SJCRH30 (cell line): ENCODE measurements around the gene GAS7. TPM values are rescaled to one million over a fixed set of nuclear protein-coding genes. Genes with fewer than 3 reads are reported as not detected.

Experiments
- DNase-seq, 2 experiments: peaks; one replicate each; pipeline ENCODE4 v3.0.0-alpha.2; 2015 to 2020
- H3K27ac ChIP-seq: fragments of 250-450 bp; sonication (Bioruptor Pico); 2 replicates; pipeline ENCODE4 v1.5.1; 2020; ENCODE audit warnings: mild to moderate bottlenecking, moderate library complexity
- H3K27me3 ChIP-seq: fragments of 250-450 bp; sonication (Bioruptor Pico); 2 replicates; pipeline ENCODE4 v1.5.1; 2020; ENCODE audit warnings: mild to moderate bottlenecking, moderate library complexity
- H3K36me3 ChIP-seq: fragments of 250-450 bp; sonication (Bioruptor Pico); 2 replicates; pipeline ENCODE4 v1.5.1; 2020; ENCODE audit warnings: mild to moderate bottlenecking, moderate library complexity
- H3K4me1 ChIP-seq: fragments of 250-450 bp; sonication (Bioruptor Pico); 2 replicates; pipeline ENCODE4 v1.5.1; 2020; ENCODE audit warnings: mild to moderate bottlenecking, moderate library complexity
- H3K4me3 ChIP-seq: fragments of 250-450 bp; sonication (Bioruptor Pico); 2 replicates; pipeline ENCODE4 v1.5.1; 2020; ENCODE audit warnings: mild to moderate bottlenecking, moderate library complexity
- H3K9me3 ChIP-seq: fragments of 250-450 bp; sonication (Bioruptor Pico); replicated peaks from 2 replicates; pipeline ENCODE4 v1.5.1; 2020; ENCODE audit warnings: mild to moderate bottlenecking, moderate library complexity
- total RNA-seq: library from RNA; depleted of rRNA; stranded (reverse); fragments of >200 nt; shearing (Covaris generic); gene quantifications from 2 replicates; pipeline ENCODE4 v1.2.3, GENCODE V29; 2014

Gene GAS7
- total RNA-seq, 1 experiment from 2014 or later: 0.91 TPM

- Histone ChIP-seq H3K9me3 (no peaks in the 10 kb centered on the region), H3K27me3 (no peaks in the 10 kb centered on the region), H3K36me3 (no peaks in the 10 kb centered on the region), H3K4me3 (no peak overlapping the region), H3K27ac (no peak overlapping the region), H3K4me1 (no peaks in the 10 kb centered on the region)
- no peak for DNase-seq
These were observed 79.0 kb downstream of the GAS7 start for GRCh38 chr17:10119203-10120108.

- H3K4me3 ChIP-seq: no peak overlapping the region
- no peaks in the 10 kb centered on the region for H3K4me1 ChIP-seq
- no peaks in the 10 kb centered on the region for H3K36me3 ChIP-seq
- H3K27ac ChIP-seq: no peak overlapping the region
- H3K9me3 ChIP-seq: no peaks in the 10 kb centered on the region
- no peak for DNase-seq
- H3K27me3 ChIP-seq: no peaks in the 10 kb centered on the region
These were observed 79.6 kb downstream of the GAS7 start for GRCh38 chr17:10118788-10119130.

GRCh38 chr17:10117581-10118001 is 80.8 kb downstream of the GAS7 start:
- H3K36me3 ChIP-seq: no peaks in the 10 kb centered on the region
- H3K4me3 ChIP-seq: no peak overlapping the region
- no peak for DNase-seq
- no peak overlapping the region for H3K27ac ChIP-seq
- H3K27me3 ChIP-seq: no peaks in the 10 kb centered on the region
- no peaks in the 10 kb centered on the region for H3K4me1 ChIP-seq
- no peaks in the 10 kb centered on the region for H3K9me3 ChIP-seq

DNA sequence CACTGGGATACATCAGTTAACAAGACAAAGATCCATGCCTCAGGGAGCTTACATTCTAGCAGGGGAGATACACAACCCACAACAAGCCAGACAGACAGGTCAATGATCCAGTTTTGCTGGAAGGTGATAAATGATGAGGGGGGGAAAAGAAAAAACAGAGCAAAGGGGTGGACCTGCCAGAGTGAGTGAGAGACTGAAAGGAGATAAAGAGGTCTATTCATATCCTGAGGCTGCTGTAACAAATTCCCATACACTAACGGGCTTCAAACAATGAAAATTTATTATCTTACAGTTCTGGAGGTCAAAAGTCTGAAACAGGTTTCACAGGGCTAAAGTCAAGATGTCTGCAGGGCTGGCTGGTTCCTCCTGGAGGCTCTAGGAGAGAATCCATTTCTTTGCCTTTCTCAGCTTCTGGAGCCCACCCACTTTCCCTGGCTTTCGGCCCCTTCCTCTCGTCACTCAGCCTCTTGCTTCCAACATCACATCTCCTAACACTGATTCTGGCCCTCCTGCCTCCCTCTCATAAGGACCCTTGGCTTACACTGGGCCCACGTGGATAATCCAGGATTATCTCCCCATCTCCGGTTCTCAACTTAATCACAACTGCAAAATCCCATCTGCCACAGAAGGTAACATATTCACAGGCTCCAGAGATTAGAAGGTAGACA is 81.5 kb downstream of the GAS7 start:
- DNase-seq: no peak
- Histone ChIP-seq H3K36me3 (no peaks in the 10 kb centered on the region), H3K27ac (no peak overlapping the region), H3K27me3 (no peaks in the 10 kb centered on the region), H3K9me3 (no peaks in the 10 kb centered on the region), H3K4me3 (no peak overlapping the region), H3K4me1 (no peaks in the 10 kb centered on the region)

DNA sequence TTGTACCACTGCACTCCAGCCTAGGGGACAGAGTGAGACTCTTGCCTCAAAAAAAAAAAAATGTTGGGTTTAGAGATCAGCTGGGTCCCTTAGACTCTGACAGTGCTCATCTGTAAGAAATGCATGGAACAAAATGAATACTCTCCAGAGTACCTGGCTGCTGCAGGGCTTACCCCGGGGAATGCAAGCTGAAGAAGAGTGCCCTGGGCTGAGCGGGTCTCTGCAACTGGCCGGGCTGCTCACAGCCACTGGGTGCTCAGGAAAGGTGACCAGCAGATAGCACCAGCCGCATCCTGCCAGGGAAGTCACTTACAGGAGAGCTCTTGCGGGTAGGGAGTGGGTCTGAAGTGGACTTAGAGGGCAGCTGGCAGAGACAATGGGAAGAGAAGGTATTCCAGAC is 82.1 kb downstream of the GAS7 start:
- Histone ChIP-seq H3K4me1 (no peaks in the 10 kb centered on the region), H3K27me3 (no peaks in the 10 kb centered on the region), H3K27ac (no peak overlapping the region), H3K36me3 (no peaks in the 10 kb centered on the region), H3K4me3 (no peak overlapping the region), H3K9me3 (no peaks in the 10 kb centered on the region)
- no peak for DNase-seq

DNA sequence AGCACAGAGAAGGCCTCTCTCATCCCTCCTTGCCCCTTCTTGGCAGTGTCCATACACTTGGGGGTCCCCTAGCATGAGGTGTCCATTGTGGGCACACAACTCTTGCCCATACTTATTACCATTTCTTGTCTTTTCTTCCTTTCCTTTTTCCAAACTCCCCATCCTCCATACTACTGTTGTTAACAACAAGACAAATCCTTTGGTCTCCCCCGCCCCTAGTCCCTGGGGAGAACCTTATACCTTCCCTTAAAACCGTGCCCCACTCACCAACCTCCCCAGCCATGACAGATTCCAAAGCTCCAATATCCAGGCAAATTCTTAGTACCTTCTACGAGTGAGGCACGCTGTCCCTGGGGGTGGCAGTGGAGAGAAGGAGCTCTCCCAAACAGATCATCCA is 82.9 kb downstream of the GAS7 start:
- H3K4me3 ChIP-seq: no peak overlapping the region
- DNase-seq: no peak

DNA sequence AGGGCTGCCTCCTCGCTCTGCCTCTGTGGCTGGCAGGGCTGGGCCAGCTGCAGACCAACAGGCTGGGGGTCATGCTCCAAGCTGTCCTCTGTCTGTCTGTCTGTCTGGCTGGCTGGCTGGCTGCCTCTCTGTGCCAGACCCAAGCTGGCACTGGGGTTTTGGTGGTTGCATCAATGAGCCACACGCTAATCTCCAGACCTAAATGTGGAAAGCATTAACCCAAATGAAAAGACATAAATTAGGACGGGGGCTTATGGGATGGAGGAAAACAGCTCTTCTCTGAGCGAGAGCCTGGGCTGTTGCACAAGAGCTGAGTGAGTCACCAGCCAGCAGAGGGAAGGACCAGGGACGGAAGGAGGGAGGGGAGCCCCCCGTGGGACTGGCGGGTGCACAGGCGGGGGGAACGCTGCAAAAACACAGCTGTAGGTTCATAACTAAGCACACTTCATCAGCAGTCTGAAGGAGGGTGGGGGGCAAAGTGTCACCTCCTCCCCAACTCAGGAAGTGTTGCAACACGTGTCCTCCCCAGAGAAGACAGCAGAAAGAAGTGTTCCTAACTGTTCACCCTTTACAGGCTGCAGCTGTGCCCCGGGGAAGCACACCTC is 83.4 kb downstream of the GAS7 start:
- Histone ChIP-seq H3K4me3 (no peak overlapping the region), H3K27me3 (no peaks in the 10 kb centered on the region), H3K27ac (no peak overlapping the region), H3K36me3 (no peaks in the 10 kb centered on the region), H3K9me3 (no peaks in the 10 kb centered on the region), H3K4me1 (no peaks in the 10 kb centered on the region)
- DNase-seq: peak; percentile 4 to 8

More for the DNA sequence above, 82.9 kb downstream of the GAS7 start:
- Histone ChIP-seq H3K4me1 (no peaks in the 10 kb centered on the region), H3K27ac (no peak overlapping the region), H3K36me3 (no peaks in the 10 kb centered on the region), H3K27me3 (no peaks in the 10 kb centered on the region), H3K9me3 (no peaks in the 10 kb centered on the region)

DNA sequence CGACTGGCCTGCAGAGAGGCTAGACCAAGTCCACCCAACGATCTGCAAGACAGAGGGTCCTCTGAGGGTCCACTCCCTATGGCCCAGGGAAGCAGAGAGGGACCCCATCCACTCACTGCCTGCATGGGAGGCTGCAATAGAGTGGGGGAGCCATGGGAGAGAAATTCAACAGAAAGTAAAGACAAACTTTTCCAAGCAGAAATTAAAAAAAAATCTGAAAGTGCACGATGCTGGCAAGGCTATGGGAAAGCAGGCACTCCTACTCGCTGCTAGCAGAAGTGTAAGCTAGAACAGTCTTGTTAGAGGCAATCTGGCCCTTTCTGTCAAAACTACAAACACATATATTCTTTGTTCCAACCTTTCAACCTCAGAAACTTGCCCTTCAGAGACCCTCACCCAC is 85.4 kb downstream of the GAS7 start:
- Histone ChIP-seq H3K36me3 (no peaks in the 10 kb centered on the region), H3K27ac (no peak overlapping the region), H3K4me1 (no peaks in the 10 kb centered on the region), H3K27me3 (no peaks in the 10 kb centered on the region), H3K4me3 (no peak overlapping the region), H3K9me3 (no peaks in the 10 kb centered on the region)
- DNase-seq: no peak

DNA sequence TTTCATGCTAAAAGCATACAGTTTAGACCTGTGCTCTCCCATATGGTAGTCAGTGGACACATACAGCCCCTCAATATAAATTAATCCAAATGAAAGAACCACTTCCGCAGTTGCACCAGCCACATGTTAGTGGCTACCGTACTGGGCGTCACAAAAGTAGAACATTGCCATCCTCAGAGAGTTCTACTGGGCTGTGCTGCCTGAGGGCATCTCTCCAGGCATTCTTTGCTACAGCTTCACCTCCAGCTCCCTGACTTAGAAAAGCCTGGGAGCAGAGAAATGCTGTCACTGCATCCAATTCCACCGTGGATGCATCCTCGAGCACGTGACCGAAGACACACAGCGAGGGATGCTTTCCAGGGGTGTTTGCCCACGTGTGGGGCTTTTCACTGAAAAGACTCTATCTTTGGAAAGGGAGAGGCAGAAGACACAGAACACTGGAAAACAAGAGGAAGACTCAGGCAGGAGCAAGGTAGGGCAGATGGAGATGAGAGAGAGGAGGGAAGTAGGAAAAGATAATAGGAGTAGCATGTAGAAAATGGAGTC is 86.4 kb downstream of the GAS7 start:
- Histone ChIP-seq H3K4me3 (no peak overlapping the region), H3K9me3 (no peaks in the 10 kb centered on the region)

DNA sequence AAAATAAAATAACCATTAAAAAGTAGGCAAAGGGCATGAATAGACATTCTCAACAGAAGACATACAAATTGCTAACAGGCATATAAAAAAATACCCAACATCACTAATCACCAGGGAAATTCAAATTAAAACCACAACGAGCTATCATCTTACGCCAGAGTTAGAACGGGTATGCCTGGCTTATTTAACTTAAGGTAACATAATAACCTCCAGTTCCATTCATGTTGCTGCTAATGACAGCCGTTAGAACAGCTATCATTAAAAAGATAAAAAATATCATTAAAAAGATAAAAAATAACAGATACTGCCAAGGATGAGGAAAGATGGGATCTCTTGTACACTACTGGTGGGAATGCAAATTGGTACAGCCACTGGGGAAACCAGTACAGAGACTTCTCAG is 89.3 kb downstream of the GAS7 start:
- H3K4me3 ChIP-seq: no peak overlapping the region
- H3K4me1 ChIP-seq: no peaks in the 10 kb centered on the region
- H3K27ac ChIP-seq: no peak overlapping the region
- H3K27me3 ChIP-seq: no peaks in the 10 kb centered on the region
- no peaks in the 10 kb centered on the region for H3K9me3 ChIP-seq
- no peaks in the 10 kb centered on the region for H3K36me3 ChIP-seq
- no peak for DNase-seq

More for the DNA sequence above, 86.4 kb downstream of the GAS7 start:
- no peak overlapping the region for H3K27ac ChIP-seq
- no peaks in the 10 kb centered on the region for H3K4me1 ChIP-seq
- H3K36me3 ChIP-seq: no peaks in the 10 kb centered on the region
- H3K27me3 ChIP-seq: no peaks in the 10 kb centered on the region
- DNase-seq: no peak

GRCh38 chr17:10107316-10108165 is 90.9 kb downstream of the GAS7 start:
- Histone ChIP-seq H3K4me1 (no peaks in the 10 kb centered on the region), H3K27ac (no peak overlapping the region), H3K36me3 (no peaks in the 10 kb centered on the region), H3K27me3 (no peaks in the 10 kb centered on the region), H3K4me3 (no peak overlapping the region), H3K9me3 (no peaks in the 10 kb centered on the region)
- DNase-seq: no peak

DNA sequence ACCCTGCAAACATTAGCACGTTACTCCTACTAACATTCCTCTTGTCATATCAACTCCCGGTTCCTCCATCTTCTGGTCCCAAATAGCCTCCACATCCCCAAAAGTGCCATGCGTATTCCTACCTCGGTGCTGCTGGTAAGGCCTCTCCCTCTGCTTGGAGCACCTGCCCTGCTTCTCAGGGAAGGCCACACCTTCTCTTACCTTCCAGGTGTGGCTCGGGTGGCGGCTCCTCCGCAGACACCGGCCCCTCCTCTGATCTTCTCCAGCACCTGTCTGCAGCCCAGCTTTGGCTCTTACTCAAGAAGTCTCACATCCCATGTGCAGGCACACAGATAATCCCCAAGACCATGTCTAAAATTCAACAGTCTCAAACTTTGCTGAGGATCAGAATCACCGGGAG is 92.3 kb downstream of the GAS7 start:
- no peaks in the 10 kb centered on the region for H3K9me3 ChIP-seq
- H3K4me1 ChIP-seq: no peaks in the 10 kb centered on the region
- H3K27ac ChIP-seq: no peak overlapping the region
- H3K27me3 ChIP-seq: no peaks in the 10 kb centered on the region
- no peaks in the 10 kb centered on the region for H3K36me3 ChIP-seq
- no peak for DNase-seq
- H3K4me3 ChIP-seq: no peak overlapping the region

GRCh38 chr17:10105513-10106001 is 92.8 kb downstream of the GAS7 start:
- Histone ChIP-seq H3K4me1 (no peaks in the 10 kb centered on the region), H3K27ac (no peak overlapping the region), H3K27me3 (no peaks in the 10 kb centered on the region), H3K9me3 (no peaks in the 10 kb centered on the region), H3K36me3 (no peaks in the 10 kb centered on the region), H3K4me3 (no peak overlapping the region)
- no peak for DNase-seq

- H3K27ac ChIP-seq: no peak overlapping the region
These were observed 94.7 kb downstream of the GAS7 start for GRCh38 chr17:10103712-10104111.

More at GRCh38 chr17:10103712-10104111, 94.7 kb downstream of the GAS7 start:
- no peak for DNase-seq
- Histone ChIP-seq H3K27me3 (no peaks in the 10 kb centered on the region), H3K9me3 (no peaks in the 10 kb centered on the region), H3K4me1 (no peaks in the 10 kb centered on the region), H3K36me3 (no peaks in the 10 kb centered on the region), H3K4me3 (no peak overlapping the region)
